Adrenal gland (tissue), 5 donors: ENCODE results near the gene SMARCD2.
"Not testable (repeated sequence)": the region's sequence is repeated elsewhere in the genome, so short reads cannot be mapped to it uniquely, and the experiment has no call there.

Experiments
- CTCF ChIP-seq, 6 experiments: fragments of 450-650 bp in 4 of 6; fragments of 200-600 bp in 2 of 6; sonication (generic) in 1 of 6; IDR thresholded peaks; 1 replicate in 5 of 6; 2 replicates in 1 of 6; pipeline versions ENCODE4 v1.5.1 to v1.8.0; 2016 to 2021; ENCODE audit warnings: antibody characterized with exemption in 6 of 6, mild to moderate bottlenecking in 2 of 6, moderate library complexity in 1 of 6
- POLR2A ChIP-seq, 2 donors: fragments of 450-650 bp; IDR thresholded peaks; one replicate each; pipeline ENCODE4 v1.6.1; 2017; ENCODE audit warnings: antibody characterized with exemption in 2 of 2, mild to moderate bottlenecking in 2 of 2, moderate library complexity in 1 of 2
- donor health status: DM: no; HTN: no; CAD: no.

DNA sequence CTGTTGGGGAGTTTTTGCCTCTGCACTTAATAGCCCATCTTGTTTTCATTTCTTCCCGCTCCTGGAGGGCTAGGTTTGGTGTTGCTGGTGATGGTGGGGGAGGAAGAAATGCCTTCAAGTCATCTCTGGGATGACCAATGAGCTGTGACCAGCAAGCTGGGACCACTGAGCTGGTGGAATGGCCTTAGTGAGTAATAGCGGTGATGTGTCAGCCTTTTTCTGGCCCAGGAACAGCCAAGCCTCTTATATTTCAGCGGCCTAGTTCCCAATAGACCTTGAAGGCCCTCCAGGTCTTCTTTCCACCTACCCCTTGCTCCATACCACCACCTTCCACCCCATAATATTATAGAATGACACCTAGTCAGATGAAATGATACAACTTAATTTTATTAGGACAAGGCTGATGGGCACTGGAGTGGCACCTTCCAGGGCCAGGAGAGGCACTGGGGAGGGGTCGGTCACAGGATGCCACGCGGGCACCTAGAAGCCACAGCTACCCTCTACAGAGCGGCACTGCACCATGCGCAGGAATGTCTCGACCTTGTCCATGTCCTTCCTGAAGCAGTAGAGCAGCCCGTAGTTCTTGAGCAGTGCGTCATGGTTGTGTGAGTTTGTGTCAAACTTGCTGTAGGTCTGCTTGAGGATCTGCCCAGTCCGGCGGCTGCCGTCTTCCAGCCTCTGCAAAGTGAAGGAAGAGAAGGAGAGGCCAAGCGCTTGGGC lies 29.3 kb upstream of the SMARCD2 start:
- TF ChIP-seq CTCF, POLR2A (IDR thresholded peaks at IDR 0.05): not testable (repeated sequence)
